GM12878 (cell line): ENCODE measurements around the gene TLL1. TPM values are rescaled to one million over a fixed set of nuclear protein-coding genes. Genes with fewer than 3 reads are reported as not detected.

Experiments
- ATAC-seq: fragments of 200-7000 bp; cut with Tn5 transposase; 3 replicates; pipeline ENCODE4 v1.9.1; 2020; ENCODE audit warnings: mild to moderate bottlenecking, moderate library complexity
- BruUV-seq: library from RNA; stranded (reverse); fragments of 400-500 nt; replicated peaks from 2 replicates; lab custom pipeline; 2021; lab: Mats Ljungman, UMichigan
- CTCF ChIA-PET: fragments of 300-600 bp; sonication (Branson Sonifier 250); formaldehyde crosslinking; extraction: SDS; loops from one replicate; lab custom pipeline; 2021; ENCODE audit warnings: inconsistent platforms; lab: Yijun Ruan, JAX
- POLR2A ChIA-PET: fragments of 350-600 bp; formaldehyde crosslinking; extraction: SDS; loops from one replicate; lab custom pipeline; 2021; ENCODE audit warnings: inconsistent platforms; lab: Charles Lee
- RAD21 ChIA-PET: fragments of 300-600 bp; sonication (Branson Sonifier 250); formaldehyde crosslinking; loops from one replicate; lab custom pipeline; 2023; ENCODE audit warnings: antibody characterized with exemption; ENCODE audit not compliant: unreplicated experiment; lab: Charles Lee
- SMC1A ChIA-PET: fragments of 300-600 bp; sonication (Branson Sonifier 250); formaldehyde crosslinking; loops from one replicate; lab custom pipeline; 2023; ENCODE audit not compliant: unreplicated experiment, uncharacterized antibody; lab: Charles Lee
- DNase-seq: peaks from one replicate; pipeline ENCODE4 v3.0.0-alpha.2; 2011; ENCODE audit warnings: low read depth, low spot score
- FAIRE-seq: peaks from 3 replicates; lab custom pipeline; 2011; peaks lifted over from hg19 to GRCh38; lab: Jason Lieb, UNC
- H2AFZ ChIP-seq: 2 replicates; pipeline ENCODE4 v1.6.0; 2011; ENCODE audit warnings: low read depth, low read length, control low read depth; ENCODE audit not compliant: control insufficient read depth
- H3K27ac ChIP-seq: 2 replicates; pipeline ENCODE4 v1.5.1; 2011; ENCODE audit warnings: control low read depth; ENCODE audit not compliant: control insufficient read depth, insufficient read depth
- H3K27me3 ChIP-seq, 2 experiments: replicated peaks in 1 of 2; 2 replicates each; pipeline versions ENCODE4 v1.6.0 to v1.6.1; 2011; ENCODE audit warnings: low read length in 1 of 2; ENCODE audit not compliant: control insufficient read depth in 2 of 2, insufficient read depth in 2 of 2
- H3K36me3 ChIP-seq, 2 experiments: 2 replicates each; pipeline ENCODE4 v1.5.1; 2011; ENCODE audit warnings: low read length in 1 of 2; ENCODE audit not compliant: control insufficient read depth in 2 of 2, insufficient read depth in 2 of 2
- H3K4me1 ChIP-seq: 2 replicates; pipeline ENCODE4 v1.6.1; 2011; ENCODE audit warnings: mild to moderate bottlenecking, low read length, moderate library complexity, mixed read lengths; ENCODE audit not compliant: control insufficient read depth, insufficient read depth
- H3K4me2 ChIP-seq: 2 replicates; pipeline ENCODE4 v1.6.0; 2011; ENCODE audit warnings: control low read depth; ENCODE audit not compliant: control insufficient read depth, insufficient read depth
- H3K4me3 ChIP-seq: fragments of 200-600 bp; sonication (generic); 2 replicates; pipeline ENCODE4 v1.5.1; 2016
- H3K79me2 ChIP-seq: 2 replicates; pipeline ENCODE4 v1.6.0; 2011; ENCODE audit warnings: low read length; ENCODE audit not compliant: control insufficient read depth, insufficient read depth
- H3K9ac ChIP-seq: 2 replicates; pipeline ENCODE4 v1.8.0; 2011; ENCODE audit warnings: low read length, control low read depth, mixed read lengths; ENCODE audit not compliant: control insufficient read depth, insufficient read depth
- H3K9me3 ChIP-seq: replicated peaks from 3 replicates; pipeline ENCODE4 v1.5.1; 2011; ENCODE audit warnings: mild to moderate bottlenecking, low read length; ENCODE audit not compliant: control insufficient read depth, insufficient read depth
- H4K20me1 ChIP-seq: 2 replicates; pipeline ENCODE4 v1.6.0; 2011; ENCODE audit not compliant: control insufficient read depth, insufficient read depth
- CBX5 ChIP-seq: sonication (generic); IDR thresholded peaks from 2 replicates; pipeline ENCODE4 v1.6.1; 2016; ENCODE audit warnings: low read depth, moderate library complexity, mild to moderate bottlenecking, inconsistent platforms
- EGR1 ChIP-seq, 2 experiments: IDR thresholded peaks; 1 replicate in 1 of 2; 2 replicates in 1 of 2; pipeline ENCODE4 v1.6.1; 2011 to 2012; ENCODE audit warnings: low read depth in 2 of 2, low read length in 2 of 2, borderline replicate concordance in 1 of 2, mild to moderate bottlenecking in 1 of 2, moderate library complexity in 1 of 2
- ESRRA ChIP-seq: IDR thresholded peaks from 2 replicates; pipeline ENCODE4 v1.6.1; 2012; ENCODE audit warnings: mild to moderate bottlenecking, low read length, improper control_type of control experiment
- FOXK2 ChIP-seq: fragments of 450-650 bp; IDR thresholded peaks from 2 replicates; pipeline ENCODE4 v1.6.1; 2017; ENCODE audit warnings: mild to moderate bottlenecking, moderate library complexity
- NR2F1 ChIP-seq: fragments of 450-650 bp; conservative IDR thresholded peaks from 2 replicates; pipeline ENCODE4 v1.6.1; 2017; ENCODE audit warnings: mild to moderate bottlenecking
- WRNIP1 ChIP-seq: IDR thresholded peaks from 2 replicates; pipeline ENCODE4 v1.6.1; 2011; ENCODE audit warnings: low read depth, low read length, improper control_type of control experiment, borderline replicate concordance
- ZNF384 ChIP-seq: IDR thresholded peaks from 2 replicates; pipeline ENCODE4 v1.6.1; 2012; ENCODE audit warnings: low read depth, mild to moderate bottlenecking, low read length, improper control_type of control experiment, borderline replicate concordance
- whole genome bisulfite sequencing: methylation state at CpG from one replicate; pipeline ENCODE4 v1.1.6; 2016; ENCODE audit warnings: low lambda C conversion rate; ENCODE audit not compliant: insufficient replicate concordance, insufficient coverage; ENCODE audit errors: missing lambda C conversion rate; 5-methylcytosine and 5-hydroxymethylcytosine counted together
- in situ Hi-C: fragments of 300-500 bp; cut with MboI; formaldehyde crosslinking; loops from 9 replicates; pipeline ENCODE4 v1.14.3; 2018; ENCODE audit warnings: mixed read lengths
- intact Hi-C: fragments of 100-400 bp; cut with micrococcal nuclease; formaldehyde crosslinking; loops from one replicate; pipeline ENCODE4 v1.14.2; 2022; ENCODE audit not compliant: unreplicated experiment
- polyA plus RNA-seq, 11 experiments: library from polyadenylated mRNA; depleted of rRNA in 4 of 11; unstranded in 6 of 11; stranded (reverse) in 5 of 11; fragments of >200 nt; fragmentation: Nextera tagmentation in 4 of 11; fragmentation: Illumina TruSeq in 1 of 11; extraction: Ambion mirVana in 4 of 11; extraction: Trizol in 1 of 11; gene quantifications; 1 replicate in 1 of 11; 2 replicates in 10 of 11; pipeline versions ENCODE4 v1.2.1 to v1.2.3, GENCODE V29; 2011 to 2016; ENCODE audit warnings: inconsistent platforms in 2 of 11, missing spikeins in 2 of 11, low read depth in 1 of 11
- total RNA-seq, 4 experiments: library from RNA; depleted of rRNA in 3 of 4; stranded (reverse); fragments of >200 nt in 3 of 4; fragmentation: Illumina TruSeq in 1 of 4; extraction: Trizol in 1 of 4; gene quantifications; 2 replicates each; pipeline versions ENCODE4 v1.2.1 to v1.2.3, GENCODE V29; 2013 to 2021
- TF ChIP-seq, protein P1 (sequence below): fragments of 450-650 bp; formaldehyde crosslinking; IDR thresholded peaks from 2 replicates; pipeline ENCODE4 v1.4.0; 2020; ENCODE audit warnings: mild to moderate bottlenecking, moderate library complexity
- TF ChIP-seq, protein P2 (sequence below): IDR thresholded peaks from 2 replicates; pipeline ENCODE4 v1.6.1; 2012; ENCODE audit warnings: low read depth, low read length, improper control_type of control experiment
- TF ChIP-seq, protein P3 (sequence below): fragments of 450-650 bp; IDR thresholded peaks from 2 replicates; pipeline ENCODE4 v1.6.1; 2017; ENCODE audit warnings: low read depth, mild to moderate bottlenecking, moderate library complexity

The TLL1 gene
- total and polyA plus RNA-seq, 10 of the 15 experiments (the other 5 are each of a cell fraction or from before 2014, with no cell fraction given): 0.02 to 0.31 (median 0.05) TPM; not detected in 2

DNA sequence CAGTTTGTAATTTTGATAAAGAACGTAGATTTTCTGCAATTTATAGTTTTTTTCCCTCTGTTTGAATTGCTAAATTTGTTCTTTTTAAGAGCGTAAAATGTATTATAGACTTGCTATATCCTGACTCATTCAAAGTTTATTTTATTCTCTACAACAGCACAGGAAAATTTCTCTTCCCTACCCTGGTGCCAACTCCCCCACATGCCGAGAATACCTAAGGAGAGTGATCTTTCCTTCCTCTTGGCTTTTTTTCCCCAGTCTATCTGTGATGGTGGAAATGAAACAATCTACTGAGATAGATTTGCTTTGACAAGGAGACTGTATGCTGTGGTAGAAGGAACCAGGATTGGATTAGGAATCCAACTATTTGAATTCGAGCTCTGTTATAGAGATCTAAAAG, 271.6 kb downstream of the TLL1 start:
- BruUV-seq: no TSS peak
- Histone ChIP-seq H3K27me3 (no peaks in the 10 kb centered on the region), H3K4me3 (no peak overlapping the region), H3K27ac (no peak overlapping the region), H2AFZ (no peak overlapping the region), H3K79me2 (no peaks in the 10 kb centered on the region), H3K9me3 (no peaks in the 10 kb centered on the region), H3K4me2 (no peak overlapping the region), H3K4me1 (no peaks in the 10 kb centered on the region), H3K36me3 (no peaks in the 10 kb centered on the region), H3K9ac (no peak overlapping the region), H4K20me1 (no peaks in the 10 kb centered on the region; the same call in 1 of the 2 replicates)
- ChIA-PET CTCF (interaction anchor here (1.5 kb wide), 1 partner anchor 608 kb away, joined by 4 read pairs; no protein-coding TSS in a partner anchor), POLR2A (no interaction called here), SMC1A (no interaction called here), RAD21 (no interaction called here)
- no peak for FAIRE-seq
- in situ Hi-C loops (no loop called here), intact Hi-C loops (no loop called here)
- DNase-seq: no peak
- ATAC-seq: no peak
- no peak for TF ChIP-seq ESRRA
- TF ChIP-seq NR2F1: no peak
- TF ChIP-seq CBX5: no peak
- 24% methylated on average over 4 of the region's 4 CpGs for WGBS

DNA sequence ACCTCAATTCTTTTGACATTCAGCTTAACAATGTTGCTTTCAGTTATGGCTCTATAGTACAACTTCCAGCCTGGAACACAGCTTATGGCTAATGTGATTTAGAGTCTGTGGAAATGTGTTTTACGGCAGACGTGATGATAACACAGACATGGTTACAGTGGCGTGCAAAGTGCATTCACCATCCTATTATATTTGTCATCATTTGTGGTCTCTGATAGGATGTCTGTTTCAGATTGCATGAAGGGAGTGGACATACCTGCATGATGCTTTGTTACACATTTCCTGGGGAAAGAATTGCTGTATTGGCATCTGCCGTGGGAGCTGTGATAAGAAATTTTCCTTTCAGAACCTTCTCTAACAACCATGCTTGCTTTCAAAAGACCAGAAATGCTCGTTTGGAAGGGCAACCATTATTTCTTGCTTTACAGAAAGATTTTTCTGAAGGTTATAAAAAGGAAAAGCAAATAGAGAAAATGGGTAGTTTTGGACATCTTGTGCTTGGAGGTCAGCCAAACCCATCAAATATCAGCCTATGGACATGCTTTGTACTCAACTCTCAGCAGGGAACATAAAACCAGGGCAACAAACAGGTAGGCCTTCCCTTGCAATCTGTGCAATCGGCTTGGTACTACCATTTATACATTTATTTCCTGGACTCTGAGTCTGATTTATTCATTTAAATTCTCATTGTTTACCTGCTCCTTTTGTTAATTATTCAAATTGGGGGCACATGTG, 273.9 kb downstream of the TLL1 start:
- RAD21 ChIA-PET: no interaction called here
- POLR2A ChIA-PET: no interaction called here
- no peak overlapping the region for H3K27ac ChIP-seq
- intact Hi-C loops: no loop called here
- no peak for DNase-seq
- no peaks in the 10 kb centered on the region for H3K9me3 ChIP-seq
- in situ Hi-C loops: no loop called here
- H2AFZ ChIP-seq: no peak overlapping the region
- no peaks in the 10 kb centered on the region for H3K36me3 ChIP-seq
- SMC1A ChIA-PET: no interaction called here
- no peaks in the 10 kb centered on the region for H3K4me1 ChIP-seq
- H3K4me3 ChIP-seq: no peak overlapping the region
- ATAC-seq: no peak
- H4K20me1 ChIP-seq: no peaks in the 10 kb centered on the region; the same call in 1 of the 2 replicates
- BruUV-seq: no TSS peak
- CTCF ChIA-PET: no interaction called here
- no peaks in the 10 kb centered on the region for H3K27me3 ChIP-seq
- H3K9ac ChIP-seq: no peak overlapping the region
- FAIRE-seq: no peak
- 58% methylated on average over 6 of the region's 6 CpGs for WGBS
- H3K4me2 ChIP-seq: no peak overlapping the region
- no peaks in the 10 kb centered on the region for H3K79me2 ChIP-seq
- TF ChIP-seq, protein P1, sequence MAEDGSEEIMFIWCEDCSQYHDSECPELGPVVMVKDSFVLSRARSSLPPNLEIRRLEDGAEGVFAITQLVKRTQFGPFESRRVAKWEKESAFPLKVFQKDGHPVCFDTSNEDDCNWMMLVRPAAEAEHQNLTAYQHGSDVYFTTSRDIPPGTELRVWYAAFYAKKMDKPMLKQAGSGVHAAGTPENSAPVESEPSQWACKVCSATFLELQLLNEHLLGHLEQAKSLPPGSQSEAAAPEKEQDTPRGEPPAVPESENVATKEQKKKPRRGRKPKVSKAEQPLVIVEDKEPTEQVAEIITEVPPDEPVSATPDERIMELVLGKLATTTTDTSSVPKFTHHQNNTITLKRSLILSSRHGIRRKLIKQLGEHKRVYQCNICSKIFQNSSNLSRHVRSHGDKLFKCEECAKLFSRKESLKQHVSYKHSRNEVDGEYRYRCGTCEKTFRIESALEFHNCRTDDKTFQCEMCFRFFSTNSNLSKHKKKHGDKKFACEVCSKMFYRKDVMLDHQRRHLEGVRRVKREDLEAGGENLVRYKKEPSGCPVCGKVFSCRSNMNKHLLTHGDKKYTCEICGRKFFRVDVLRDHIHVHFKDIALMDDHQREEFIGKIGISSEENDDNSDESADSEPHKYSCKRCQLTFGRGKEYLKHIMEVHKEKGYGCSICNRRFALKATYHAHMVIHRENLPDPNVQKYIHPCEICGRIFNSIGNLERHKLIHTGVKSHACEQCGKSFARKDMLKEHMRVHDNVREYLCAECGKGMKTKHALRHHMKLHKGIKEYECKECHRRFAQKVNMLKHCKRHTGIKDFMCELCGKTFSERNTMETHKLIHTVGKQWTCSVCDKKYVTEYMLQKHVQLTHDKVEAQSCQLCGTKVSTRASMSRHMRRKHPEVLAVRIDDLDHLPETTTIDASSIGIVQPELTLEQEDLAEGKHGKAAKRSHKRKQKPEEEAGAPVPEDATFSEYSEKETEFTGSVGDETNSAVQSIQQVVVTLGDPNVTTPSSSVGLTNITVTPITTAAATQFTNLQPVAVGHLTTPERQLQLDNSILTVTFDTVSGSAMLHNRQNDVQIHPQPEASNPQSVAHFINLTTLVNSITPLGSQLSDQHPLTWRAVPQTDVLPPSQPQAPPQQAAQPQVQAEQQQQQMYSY (CRISPR knock-in tag): no peak
- TF ChIP-seq ZNF384 (no peak), WRNIP1 (no peak), EGR1 (IDR thresholded peaks at IDR 0.05; ENCODE audit: borderline replicate concordance in 1 of 2, low read depth in 2 of 2, low read length in 2 of 2) (no peak), FOXK2 (no peak)
- TF ChIP-seq, protein P2, sequence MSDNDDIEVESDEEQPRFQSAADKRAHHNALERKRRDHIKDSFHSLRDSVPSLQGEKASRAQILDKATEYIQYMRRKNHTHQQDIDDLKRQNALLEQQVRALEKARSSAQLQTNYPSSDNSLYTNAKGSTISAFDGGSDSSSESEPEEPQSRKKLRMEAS: no peak
- TF ChIP-seq, protein P3, sequence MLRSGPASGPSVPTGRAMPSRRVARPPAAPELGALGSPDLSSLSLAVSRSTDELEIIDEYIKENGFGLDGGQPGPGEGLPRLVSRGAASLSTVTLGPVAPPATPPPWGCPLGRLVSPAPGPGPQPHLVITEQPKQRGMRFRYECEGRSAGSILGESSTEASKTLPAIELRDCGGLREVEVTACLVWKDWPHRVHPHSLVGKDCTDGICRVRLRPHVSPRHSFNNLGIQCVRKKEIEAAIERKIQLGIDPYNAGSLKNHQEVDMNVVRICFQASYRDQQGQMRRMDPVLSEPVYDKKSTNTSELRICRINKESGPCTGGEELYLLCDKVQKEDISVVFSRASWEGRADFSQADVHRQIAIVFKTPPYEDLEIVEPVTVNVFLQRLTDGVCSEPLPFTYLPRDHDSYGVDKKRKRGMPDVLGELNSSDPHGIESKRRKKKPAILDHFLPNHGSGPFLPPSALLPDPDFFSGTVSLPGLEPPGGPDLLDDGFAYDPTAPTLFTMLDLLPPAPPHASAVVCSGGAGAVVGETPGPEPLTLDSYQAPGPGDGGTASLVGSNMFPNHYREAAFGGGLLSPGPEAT: no peak
